LHCN-M2 (cell line): ENCODE measurements around the gene OR2J1. TPM values are rescaled to one million over a fixed set of nuclear protein-coding genes. Genes with fewer than 3 reads are reported as not detected.

Experiments used
- total RNA-seq: library from RNA; depleted of rRNA; stranded (reverse); fragments of >200 nt; gene quantifications from 2 replicates; pipeline ENCODE4 v1.2.3, GENCODE V29; 2014; rRNA removed

Gene OR2J1
- total RNA-seq, 1 experiment from 2014 or later = not detected

Other genes with a start within 250 kb of the OR2J1 start
- 64.4 and 71.2 TPM in 2 replicates for gene TRIM27, start 175.5 kb upstream of the OR2J1 start, total RNA-seq
- gene ZNF311, start 94.2 kb upstream of the OR2J1 start, total RNA-seq = 0.71 and 0.86 TPM in 2 replicates
- not detected in 2 replicates for gene OR2W1, start 54.3 kb upstream of the OR2J1 start, total RNA-seq
- gene OR2B3, start 12.2 kb upstream of the OR2J1 start, total RNA-seq = not detected in 2 replicates
- gene OR2J3, start 8.6 kb downstream of the OR2J1 start, total RNA-seq = not detected in 2 replicates
- gene OR2J2, start 71.4 kb downstream of the OR2J1 start, total RNA-seq = not detected in 2 replicates
- gene OR14J1, start 202.2 kb downstream of the OR2J1 start, total RNA-seq = not detected in 2 replicates